Type B pancreatic cell (in vitro differentiated cells): Measurements from ENCODE around the gene OPN1SW. TPM values are rescaled to one million over a fixed set of nuclear protein-coding genes. Genes with fewer than 3 reads are reported as not detected.

ENCODE experiments used
- DNase-seq: peaks from one replicate; pipeline ENCODE4 v3.0.0; 2021; ENCODE audit warnings: mixed read lengths; ENCODE audit not compliant: unreplicated experiment; ENCODE audit errors: extremely low spot score
- H3K27ac Mint-ChIP-seq: 2 replicates; pipeline ENCODE4 v1.8.0; 2021; ENCODE audit warnings: mild to moderate bottlenecking, mixed read lengths
- H3K27me3 Mint-ChIP-seq: 2 replicates; pipeline ENCODE4 v1.8.0; 2021; ENCODE audit warnings: mixed read lengths
- H3K36me3 Mint-ChIP-seq: 2 replicates; pipeline ENCODE4 v1.8.0; 2021; ENCODE audit warnings: mixed read lengths
- H3K4me1 Mint-ChIP-seq: one replicate; pipeline ENCODE4 v1.8.0; 2021; ENCODE audit warnings: mixed read lengths; ENCODE audit not compliant: unreplicated experiment
- H3K4me3 Mint-ChIP-seq: 2 replicates; pipeline ENCODE4 v1.8.0; 2021; ENCODE audit warnings: mild to moderate bottlenecking, mixed read lengths
- H3K9me3 Mint-ChIP-seq: 2 replicates; pipeline ENCODE4 v1.8.0; 2021; ENCODE audit warnings: mixed read lengths
- total RNA-seq: library from RNA; stranded (reverse); gene quantifications from 2 replicates; pipeline ENCODE4 v1.2.1, GENCODE V29; 2021; ENCODE audit warnings: low replicate concordance
- TF ChIP-seq, protein P1 (sequence below): fragments of 200-600 bp; sonication (generic); conservative IDR thresholded peaks from 2 replicates; pipeline ENCODE4 v1.5.0; 2021; ENCODE audit warnings: antibody characterized with exemption, mild to moderate bottlenecking

OPN1SW gene
- total RNA-seq, 1 donor from 2014 or later: not detected

DNA sequence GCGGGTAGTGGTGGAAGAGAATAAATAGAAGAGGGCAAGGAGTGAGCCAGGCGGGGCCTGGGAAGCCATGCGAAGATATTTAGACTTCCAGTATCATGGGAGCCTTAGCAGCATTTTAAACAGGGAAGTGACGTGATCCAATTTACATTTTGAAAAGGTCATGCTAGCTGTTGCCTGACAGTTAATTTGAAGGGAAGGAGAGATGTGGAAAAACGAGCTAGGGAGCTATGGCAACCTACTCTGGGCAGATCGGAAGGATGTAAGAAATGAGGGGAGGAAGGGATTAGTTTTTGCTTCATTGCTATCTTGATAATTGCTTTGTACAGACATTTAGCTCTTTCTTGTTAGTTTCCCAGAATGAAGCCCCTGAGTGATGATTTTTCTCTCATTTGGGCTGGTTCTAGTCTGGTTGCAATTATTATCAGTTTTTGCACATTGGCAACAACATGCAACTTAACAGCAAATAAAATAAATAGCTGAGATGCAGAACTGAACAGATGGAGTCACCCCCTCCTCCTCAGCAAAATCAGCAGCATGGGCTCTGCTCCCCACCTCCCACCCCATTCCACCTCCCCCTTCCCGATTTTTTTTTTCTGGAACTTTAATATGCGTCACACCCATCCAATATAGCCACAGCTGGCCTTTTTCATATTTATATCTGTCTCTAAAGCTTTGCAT is 49.4 kb downstream of the OPN1SW start:
- peaks cover 27% of the 10 kb centered on the region for H3K27me3 Mint-ChIP-seq
- no peak overlapping the region for H3K4me3 Mint-ChIP-seq
- no peak overlapping the region for H3K27ac Mint-ChIP-seq
- no peaks in the 10 kb centered on the region for H3K36me3 Mint-ChIP-seq
- no peak for DNase-seq
- no peaks in the 10 kb centered on the region for H3K4me1 Mint-ChIP-seq
- no peaks in the 10 kb centered on the region for H3K9me3 Mint-ChIP-seq
- TF ChIP-seq, protein P1, sequence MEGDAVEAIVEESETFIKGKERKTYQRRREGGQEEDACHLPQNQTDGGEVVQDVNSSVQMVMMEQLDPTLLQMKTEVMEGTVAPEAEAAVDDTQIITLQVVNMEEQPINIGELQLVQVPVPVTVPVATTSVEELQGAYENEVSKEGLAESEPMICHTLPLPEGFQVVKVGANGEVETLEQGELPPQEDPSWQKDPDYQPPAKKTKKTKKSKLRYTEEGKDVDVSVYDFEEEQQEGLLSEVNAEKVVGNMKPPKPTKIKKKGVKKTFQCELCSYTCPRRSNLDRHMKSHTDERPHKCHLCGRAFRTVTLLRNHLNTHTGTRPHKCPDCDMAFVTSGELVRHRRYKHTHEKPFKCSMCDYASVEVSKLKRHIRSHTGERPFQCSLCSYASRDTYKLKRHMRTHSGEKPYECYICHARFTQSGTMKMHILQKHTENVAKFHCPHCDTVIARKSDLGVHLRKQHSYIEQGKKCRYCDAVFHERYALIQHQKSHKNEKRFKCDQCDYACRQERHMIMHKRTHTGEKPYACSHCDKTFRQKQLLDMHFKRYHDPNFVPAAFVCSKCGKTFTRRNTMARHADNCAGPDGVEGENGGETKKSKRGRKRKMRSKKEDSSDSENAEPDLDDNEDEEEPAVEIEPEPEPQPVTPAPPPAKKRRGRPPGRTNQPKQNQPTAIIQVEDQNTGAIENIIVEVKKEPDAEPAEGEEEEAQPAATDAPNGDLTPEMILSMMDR: no peak

DNA sequence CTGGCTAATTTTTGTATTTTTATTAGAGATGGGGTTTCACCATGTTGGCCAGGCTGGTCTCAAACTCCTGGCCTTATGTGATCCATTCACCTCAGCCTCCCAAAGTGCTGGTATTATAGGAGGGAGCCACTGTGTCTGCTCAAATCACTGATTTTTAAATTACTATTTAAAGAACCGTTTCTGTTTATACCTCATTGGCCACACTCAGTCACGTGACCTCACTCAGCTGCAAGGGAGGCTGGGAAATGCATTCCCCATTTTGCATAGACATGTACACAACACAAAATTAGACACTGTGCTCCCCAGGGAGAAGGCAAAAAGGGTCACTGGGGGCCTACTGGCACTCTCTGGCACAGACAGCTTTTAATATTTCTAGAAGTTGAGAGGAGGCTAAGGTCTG is 50.1 kb downstream of the OPN1SW start:
- Mint-ChIP-seq H3K27me3 (peaks cover 24% of the 10 kb centered on the region), H3K36me3 (no peaks in the 10 kb centered on the region), H3K27ac (no peak overlapping the region), H3K9me3 (no peaks in the 10 kb centered on the region), H3K4me3 (no peak overlapping the region), H3K4me1 (no peaks in the 10 kb centered on the region)
- TF ChIP-seq, protein P1: no peak
- DNase-seq: no peak

DNA sequence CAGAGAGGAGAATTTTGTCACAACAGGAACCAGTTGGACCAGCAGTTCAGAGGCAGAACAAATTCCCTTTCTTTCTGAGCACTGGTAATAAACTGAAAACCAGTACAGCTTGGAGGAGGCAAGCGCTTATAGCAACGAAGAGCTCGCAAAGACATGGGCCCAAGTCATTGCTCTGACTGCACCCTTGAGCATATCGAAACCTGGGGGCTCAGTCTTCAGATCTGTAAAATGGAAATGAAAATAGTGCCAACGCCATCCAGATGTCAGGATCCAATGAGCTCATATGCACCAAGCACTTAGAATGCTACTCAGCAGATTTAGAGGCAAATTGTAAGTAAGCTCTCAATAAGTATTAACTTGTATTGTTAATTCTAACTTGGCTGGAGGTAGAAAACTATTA is 50.9 kb downstream of the OPN1SW start:
- no peak overlapping the region for H3K4me3 Mint-ChIP-seq
- H3K9me3 Mint-ChIP-seq: no peaks in the 10 kb centered on the region
- H3K27me3 Mint-ChIP-seq: peaks cover 24% of the 10 kb centered on the region
- no peaks in the 10 kb centered on the region for H3K36me3 Mint-ChIP-seq
- no peaks in the 10 kb centered on the region for H3K4me1 Mint-ChIP-seq
- TF ChIP-seq, protein P1: no peak
- H3K27ac Mint-ChIP-seq: no peak overlapping the region
- DNase-seq: no peak

Other genes with a start within 250 kb of the OPN1SW start
- 2.4 TPM in 2 replicates for gene GARIN1A, start 103.5 kb downstream of the OPN1SW start, total RNA-seq
- 134 and 144 TPM in 2 replicates for gene CALU, start 36.4 kb downstream of the OPN1SW start, total RNA-seq
- 4.2 and 44.2 TPM in 2 replicates for gene CCDC136, start 16.2 kb upstream of the OPN1SW start, total RNA-seq
- gene FLNC, start 54.6 kb upstream of the OPN1SW start, total RNA-seq: 20.3 and 54.0 TPM in 2 replicates
- 144 and 157 TPM in 2 replicates for gene ATP6V1F, start 87.1 kb upstream of the OPN1SW start, total RNA-seq
- 1.3 and 4.2 TPM in 2 replicates for gene KCP, start 134.9 kb upstream of the OPN1SW start, total RNA-seq
- 1.8 and 2.5 TPM in 2 replicates for gene IRF5, start 162.1 kb upstream of the OPN1SW start, total RNA-seq